Sciatic nerve (tissue), 2 donors: ENCODE data around the gene CEP131. TPM values are rescaled to one million over a fixed set of nuclear protein-coding genes. Genes with fewer than 3 reads are reported as not detected.
A peak's percentile ranks its signal among the peaks of the same experiment; 100 is the strongest.

Experiments used
- ATAC-seq: fragments of 200-7000 bp; cut with Tn5 transposase; one replicate; pipeline ENCODE4 v1.9.1; 2020; ENCODE audit warnings: mild to moderate bottlenecking, moderate library complexity
- DNase-seq: peaks from one replicate; pipeline ENCODE4 v3.0.0-alpha.2; 2020; ENCODE audit warnings: low spot score
- intact Hi-C: fragments of 100-400 bp; cut with DNase I; formaldehyde crosslinking; loops from one replicate; pipeline ENCODE4 v1.14.2; 2022
- total RNA-seq: library from RNA; stranded (reverse); fragmentation: NEBNext Ultra II Directional; extraction: Animal tissue kit (Norgen Biotek cat#: 25700); gene quantifications from one replicate; pipeline ENCODE4 v1.2.1, GENCODE V29; 2021
- donor health status: DM: no; HTN: no; CAD: no.
- donor health status: DM: no; HTN: no; CAD: no.

Gene CEP131
- total RNA-seq, 1 donor from 2014 or later: 10.1 TPM

DNA sequence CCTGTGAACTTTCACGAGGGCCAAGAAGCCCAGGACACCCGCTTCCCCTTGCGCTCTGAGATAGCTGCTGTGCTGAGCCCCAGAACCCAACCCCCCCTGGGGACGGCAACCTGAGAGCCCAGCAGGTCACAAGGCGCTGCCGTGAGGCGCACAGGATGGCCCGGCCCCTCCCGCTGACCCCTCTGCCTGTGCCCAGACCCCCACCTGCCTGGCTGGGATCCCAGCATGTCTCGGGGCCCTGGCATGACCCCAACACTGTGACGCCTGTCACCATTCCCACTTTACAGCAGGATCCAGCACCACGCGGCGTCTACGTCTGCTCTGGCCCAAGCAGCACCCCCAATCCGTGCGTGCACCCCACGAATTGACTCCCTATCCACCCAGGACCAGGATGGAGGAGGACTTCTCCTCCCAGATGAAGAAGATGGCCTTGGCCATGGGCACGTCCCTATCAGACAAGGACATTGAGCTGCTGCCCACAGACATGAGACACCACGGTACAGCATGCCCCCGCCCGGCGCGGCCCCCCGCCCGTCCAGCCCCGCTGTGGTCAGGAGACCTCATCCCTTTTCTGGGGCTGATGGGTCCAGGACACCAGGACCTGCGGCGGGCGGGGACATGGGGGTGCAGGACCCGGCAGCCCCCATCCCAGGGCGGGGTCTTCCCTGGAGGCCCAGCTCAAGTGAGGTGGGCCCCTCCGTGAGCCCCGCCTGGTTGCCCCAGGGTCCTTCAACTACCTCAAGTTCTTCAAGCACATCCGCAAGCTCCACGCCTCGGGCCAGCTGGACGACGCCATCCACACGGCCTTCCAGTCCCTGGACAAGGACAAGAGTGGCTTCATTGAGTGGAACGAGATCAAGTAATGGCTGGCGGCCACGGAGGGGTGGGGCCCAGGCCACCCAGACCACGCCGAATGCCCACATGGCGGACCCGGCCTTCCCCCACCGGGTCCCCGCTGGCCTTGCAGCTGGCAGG is 41.6 kb downstream of the CEP131 start:
- intact Hi-C loops: no loop called here
- ATAC-seq (no peak), DNase-seq (no peak)

DNA sequence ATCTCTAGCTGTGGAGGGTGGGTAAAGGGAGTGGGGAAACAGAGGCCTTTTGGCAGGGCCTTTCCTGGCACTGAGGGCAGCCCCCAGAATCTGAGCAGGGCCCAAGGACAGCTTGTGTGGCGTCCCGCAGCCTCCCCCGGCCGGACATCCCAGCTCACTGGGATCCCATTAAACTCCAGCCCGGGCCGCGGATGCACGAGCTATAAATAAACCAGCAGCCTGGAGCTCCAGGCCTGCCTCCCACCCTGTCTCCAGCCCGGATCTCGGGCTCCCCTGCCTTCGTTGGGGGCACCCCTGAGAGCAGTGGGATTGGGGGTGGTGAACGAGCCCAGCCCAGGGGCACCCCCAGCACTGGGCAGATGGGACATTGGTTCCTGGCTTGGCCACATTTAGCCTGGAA is 42.9 kb downstream of the CEP131 start:
- DNase-seq: no peak
- intact Hi-C loops: no loop called here
- no peak for ATAC-seq

DNA sequence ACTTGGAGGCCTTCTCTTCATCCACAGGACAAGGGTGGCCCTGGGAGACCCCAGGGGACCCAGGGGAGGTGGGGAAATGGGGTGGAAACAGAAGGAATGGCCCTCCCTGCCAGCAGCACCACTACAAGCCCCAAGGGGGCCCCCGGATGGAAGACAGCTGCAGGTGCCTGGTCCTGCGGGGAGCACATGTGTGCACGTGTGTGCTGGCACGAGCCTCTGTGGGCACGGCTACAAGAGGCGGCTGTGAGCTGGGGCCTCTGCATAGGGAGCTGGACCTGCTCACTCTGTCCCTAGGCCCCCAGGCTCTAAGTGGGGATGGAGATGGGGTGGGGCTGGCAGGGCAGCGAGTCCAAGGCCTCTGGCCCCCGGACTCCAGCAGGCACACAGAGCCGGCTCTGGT is 43.5 kb downstream of the CEP131 start:
- intact Hi-C loops: no loop called here
- ATAC-seq (peak; percentile 32), DNase-seq (no peak)

DNA sequence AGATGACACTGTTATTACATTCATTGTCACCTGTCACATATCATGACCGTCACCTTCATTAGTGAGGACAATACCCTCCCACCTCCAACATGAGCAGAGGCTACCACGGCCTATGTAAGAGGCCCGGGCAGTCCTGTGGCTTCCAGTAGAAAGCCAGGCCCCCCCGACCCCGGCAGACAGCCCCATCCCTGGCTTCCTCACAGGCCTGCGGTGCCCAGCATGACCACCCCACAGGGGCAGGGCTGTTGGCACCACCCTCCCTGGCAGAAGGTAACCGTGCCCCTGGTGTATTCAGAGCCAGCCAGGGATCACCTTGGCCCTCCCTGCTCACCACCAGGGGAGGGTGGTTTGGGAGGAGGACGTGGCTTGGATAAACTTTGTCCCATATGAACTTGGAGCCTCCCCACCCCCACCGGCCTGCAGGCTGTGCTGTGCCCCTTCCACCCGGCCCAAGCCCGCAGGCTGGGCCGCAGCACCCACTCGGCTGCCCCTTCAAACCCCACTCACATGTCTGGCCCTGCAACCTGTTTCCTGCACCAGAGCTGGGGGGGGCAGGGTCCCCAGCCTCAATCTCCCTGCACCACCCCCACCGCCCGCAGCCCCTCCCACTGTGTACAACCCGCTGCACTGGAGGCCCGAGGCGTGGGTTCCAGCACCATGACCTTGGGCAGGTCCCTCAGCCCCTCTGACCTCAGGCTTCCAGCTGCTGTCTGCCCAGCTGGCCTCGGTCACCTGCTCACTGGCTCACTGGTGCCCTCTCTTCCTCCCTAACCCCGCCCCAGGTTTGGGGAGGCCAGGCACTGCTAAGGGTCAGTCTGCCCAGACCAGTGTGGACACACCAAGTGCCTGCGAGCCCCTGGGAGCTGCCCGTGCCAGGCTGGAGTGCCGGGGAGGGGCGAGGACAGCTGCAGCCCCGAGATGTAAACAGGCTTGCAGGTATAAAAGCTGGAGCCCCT is 44.4 kb downstream of the CEP131 start:
- peak; percentile 9 for ATAC-seq
- intact Hi-C loops: no loop called here
- no peak for DNase-seq

DNA sequence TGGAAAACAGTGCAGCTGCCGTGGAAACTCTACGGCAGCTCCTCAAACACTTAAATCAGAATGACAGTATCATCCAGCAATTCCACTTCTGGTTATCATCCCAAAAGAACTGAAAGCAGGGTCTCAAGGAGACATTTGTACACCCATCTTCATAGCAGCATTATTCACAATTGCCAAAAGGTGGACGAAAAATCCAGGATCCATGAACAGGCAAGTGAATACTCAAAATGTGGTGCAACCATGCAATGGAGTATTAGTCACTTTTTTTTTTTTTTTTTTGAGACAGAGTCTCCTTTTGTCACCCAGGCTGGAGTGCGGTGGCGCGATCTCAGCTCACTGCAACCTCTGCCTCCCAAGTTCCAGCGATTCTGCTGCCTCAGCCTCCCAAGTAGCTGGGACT is 46.1 kb downstream of the CEP131 start:
- intact Hi-C loops: no loop called here
- ATAC-seq (no peak), DNase-seq (no peak)

DNA sequence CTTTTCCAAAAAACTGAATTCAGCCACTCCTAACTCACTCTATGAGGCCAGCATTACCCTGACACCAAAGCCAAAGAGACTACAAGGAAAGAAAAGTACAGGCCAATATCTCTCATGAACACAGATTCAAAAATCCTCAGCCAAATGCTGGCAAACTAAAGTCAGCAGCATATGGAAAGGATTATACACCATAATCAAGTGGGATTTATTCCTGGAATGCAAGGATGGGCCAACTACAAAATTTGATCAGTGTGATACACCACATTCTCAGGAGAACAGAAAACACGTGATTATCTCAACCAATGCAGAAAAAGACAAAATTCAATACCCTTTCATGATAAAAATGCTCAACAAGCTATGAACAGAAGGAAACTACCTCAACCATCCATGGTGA is 49.0 kb downstream of the CEP131 start:
- intact Hi-C loops: no loop called here
- DNase-seq: no peak

DNA sequence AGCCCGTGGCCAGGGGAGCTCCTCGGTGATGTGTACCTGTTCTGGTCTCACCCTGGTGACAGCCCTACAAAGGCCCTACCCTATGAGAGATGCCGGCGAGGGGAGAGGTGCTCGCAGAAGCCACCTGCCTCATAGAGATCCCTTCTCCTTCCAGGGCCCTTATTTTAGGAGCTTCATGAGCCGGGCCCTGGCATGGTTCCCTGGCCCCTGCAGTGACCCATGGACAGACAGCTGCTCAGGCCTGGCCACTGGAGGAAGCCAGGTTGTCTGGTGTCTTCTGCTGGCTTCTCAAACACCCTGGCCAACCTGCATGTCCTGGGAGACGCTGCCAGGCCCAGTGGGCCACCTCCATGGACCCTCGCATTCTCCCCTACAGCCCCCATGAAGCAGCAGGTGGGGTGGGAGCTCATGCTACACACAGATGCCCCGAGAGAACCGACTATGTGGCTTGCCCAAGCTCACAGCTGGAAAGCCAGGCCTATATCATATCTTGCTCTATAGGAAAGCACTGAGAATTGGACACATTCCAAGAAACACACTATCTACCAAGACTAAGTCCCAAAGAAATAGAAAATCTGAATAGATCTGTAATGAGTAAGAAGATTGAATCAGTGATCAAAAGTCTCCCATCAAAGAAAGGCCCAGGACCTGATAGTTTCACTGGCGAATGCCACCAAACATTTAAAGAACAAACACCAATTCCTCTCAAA is 49.6 kb downstream of the CEP131 start:
- DNase-seq: no peak
- no peak for ATAC-seq
- intact Hi-C loops: no loop called here

More for the DNA sequence above, 49.0 kb downstream of the CEP131 start:
- ATAC-seq: no peak

DNA sequence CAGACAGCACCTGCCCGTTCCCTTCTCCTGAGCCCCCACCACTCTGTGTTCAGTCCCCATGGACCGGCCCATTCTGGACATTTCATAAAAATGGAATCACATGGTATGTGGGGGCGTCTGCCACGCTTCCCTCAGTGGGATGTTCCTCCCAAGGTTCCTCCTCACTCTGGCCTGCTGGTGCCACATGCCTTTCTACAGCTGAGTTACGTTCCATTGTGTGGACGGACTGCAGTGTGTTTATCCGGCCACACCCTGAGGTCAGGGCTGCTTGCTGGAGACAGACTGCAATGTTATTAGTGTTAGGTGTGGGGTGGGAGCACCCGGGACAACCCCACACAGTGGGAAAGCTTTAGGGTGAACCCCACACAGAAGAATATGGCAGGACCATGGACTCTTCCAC is 50.8 kb downstream of the CEP131 start:
- no peak for DNase-seq
- ATAC-seq: peak; percentile 61
- intact Hi-C loops: no loop called here

DNA sequence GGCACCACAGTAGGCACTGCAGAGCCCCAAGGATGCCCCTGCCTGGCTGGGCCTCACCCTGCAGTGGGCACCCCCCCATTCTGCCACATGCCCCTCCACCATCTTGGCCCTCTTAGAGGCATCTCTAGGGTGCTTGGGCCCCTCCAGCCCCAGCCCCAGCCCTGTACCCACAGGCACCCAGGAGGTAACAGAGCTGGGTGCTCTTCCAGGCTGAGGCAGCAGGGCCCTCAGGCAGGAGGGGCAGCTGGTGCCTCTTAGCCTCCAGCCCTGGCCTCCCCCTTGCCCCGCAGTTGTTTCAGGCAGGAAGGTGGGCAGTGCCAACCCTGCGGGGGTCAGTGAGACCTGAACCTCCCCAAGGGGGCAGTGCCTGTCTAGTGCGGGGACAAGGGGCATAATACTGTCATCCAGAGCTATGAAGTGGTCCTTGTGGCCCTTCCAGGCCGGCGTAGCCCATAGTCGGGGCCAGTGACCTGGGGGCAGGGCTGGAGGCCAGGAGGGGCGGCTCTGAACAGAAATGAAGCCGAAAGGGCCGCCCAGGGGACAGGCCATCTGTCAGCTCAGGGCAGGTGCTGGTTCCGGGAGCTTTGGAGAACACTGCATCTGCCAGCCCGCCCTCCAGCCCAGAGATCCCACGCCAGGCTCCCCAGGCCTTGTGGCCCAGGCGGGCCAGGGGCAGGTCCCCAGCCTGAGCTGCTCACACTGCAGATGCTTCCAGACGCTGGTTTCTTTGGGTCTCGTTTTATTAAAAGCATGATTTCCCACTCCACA is 51.9 kb downstream of the CEP131 start:
- DNase-seq: no peak
- intact Hi-C loops: no loop called here

DNA sequence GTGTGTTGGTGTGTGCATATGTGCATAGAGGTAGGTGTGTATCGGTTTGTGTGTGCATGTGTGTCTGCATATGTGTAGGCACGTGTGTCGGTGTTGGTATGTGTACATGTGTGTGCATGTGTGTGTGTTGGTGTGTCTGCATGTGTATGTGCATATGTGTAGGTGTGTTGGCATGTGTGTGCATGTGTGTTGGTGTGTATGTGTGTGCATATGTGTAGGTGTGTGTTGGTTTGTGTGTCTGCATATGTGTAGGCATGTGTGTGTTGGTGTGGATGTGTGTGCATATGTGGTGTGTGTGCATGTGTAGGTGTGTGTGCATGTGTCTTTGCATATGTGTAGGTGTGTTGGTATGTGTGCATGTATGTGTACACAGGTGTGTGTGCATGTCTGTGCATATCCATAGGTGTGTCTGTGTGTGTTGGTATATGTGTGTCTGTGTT is 52.9 kb downstream of the CEP131 start:
- DNase-seq (no peak), ATAC-seq (no peak)
- intact Hi-C loops: no loop called here

More for the DNA sequence above, 51.9 kb downstream of the CEP131 start:
- ATAC-seq: peak; percentile 26

DNA sequence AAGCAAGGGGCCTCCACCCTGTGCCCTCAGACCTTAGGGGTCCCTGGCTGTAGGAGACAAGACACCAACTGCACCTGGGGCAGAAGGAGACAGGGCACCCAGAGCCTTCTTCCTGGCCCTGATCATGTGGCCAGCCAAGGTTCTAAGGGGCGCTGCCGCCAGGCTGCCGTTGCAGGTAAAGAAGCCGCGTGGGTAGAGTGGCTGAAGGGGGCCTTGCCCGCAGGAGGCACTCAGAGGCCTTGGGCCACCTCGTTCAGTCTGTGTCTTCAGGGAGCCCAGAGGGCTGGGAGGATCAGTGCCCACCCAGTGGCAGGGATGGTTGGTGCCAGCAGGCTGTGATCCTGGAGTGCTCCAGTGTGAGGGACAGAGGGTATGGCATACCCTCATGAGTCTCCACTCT is 55.1 kb downstream of the CEP131 start:
- no peak for ATAC-seq
- intact Hi-C loops: no loop called here
- DNase-seq: no peak

DNA sequence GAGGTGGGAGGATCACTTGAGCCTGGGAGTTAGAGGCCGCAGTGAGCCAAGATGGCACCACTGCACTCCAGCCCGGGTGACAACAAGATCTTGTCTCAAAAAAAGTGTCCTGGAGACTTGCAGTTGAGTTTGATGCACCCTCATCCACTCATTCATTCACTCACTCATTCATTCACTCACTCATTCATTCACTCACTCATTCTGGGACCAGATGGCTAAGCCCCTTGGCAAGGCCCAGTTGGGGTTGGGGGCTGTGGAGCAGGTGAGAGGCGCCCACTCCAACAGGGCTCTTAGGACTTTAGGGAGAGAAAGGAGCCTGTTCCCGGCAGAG is 55.6 kb downstream of the CEP131 start:
- no peak for ATAC-seq
- DNase-seq: no peak
- intact Hi-C loops: no loop called here

DNA sequence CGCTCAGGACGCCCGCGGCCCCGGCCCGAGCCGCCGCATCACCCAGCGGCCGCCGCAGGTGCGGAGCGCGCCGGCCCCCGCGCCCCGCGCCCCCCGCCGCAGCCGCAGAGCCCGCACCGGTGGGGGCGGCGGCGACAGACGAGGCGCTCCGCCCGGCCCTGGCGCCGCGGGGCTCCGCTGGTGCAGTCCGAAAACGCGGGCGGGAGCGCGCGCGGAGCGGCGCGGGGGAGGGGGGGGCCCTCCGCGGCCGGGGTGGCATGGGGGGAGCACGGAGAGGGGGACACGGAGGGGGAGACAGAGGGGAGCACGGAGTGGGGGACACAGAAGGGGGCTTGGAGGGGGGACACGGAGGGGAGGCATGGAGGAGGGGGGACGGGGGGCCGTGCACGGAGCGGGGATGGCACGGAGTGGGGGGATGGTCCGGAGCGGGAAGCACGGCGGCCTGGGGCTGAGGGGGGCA is 56.7 kb downstream of the CEP131 start, which contains the start of gene AATK:
Gene AATK (minus strand): TSS at position 189 of the 460 bp plus-strand sequence. CDS start 229 bp downstream, outside the sequence.
- ATAC-seq: no peak
- intact Hi-C loops: no loop called here
- DNase-seq: no peak

DNA sequence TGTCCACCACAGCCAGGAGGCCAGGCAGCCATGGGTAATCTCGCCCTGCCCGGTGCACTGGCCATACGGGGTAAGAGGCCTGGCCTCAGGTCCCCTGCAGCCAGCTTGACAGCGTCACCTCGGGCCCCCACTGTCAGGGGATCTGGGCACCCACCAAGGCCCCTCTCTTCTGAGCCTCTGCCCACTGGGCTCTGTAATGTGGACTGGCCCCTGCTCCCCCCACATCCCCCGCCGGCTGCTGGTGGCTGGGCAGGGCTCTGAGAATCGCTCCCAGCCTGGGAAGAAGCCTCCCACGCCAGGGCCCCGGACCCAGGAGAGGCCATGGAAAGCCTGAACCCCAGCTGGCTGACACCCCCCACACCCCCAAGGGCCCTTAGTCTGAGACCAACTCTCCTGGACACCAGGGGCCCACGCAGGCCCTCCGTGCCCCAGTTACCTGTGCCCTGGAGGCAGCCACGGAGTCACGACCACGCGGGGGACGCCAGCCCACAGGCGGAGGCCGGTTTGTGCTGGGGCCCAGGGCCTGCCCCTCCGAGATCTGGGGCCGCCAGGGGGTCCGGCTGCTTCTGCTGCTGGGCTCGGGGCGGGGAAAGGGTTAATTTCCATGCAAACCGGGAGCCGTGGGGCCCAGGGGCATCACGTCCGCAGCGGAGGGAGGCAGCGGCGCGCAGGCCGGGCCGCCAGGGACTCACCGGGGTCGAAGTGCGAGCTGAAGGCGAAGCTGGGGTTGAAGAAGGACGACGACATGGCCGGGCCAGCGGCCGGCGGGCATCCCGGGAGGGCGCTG is 57.3 kb downstream of the CEP131 start, which contains the start of gene PVALEF:
Gene PVALEF (plus strand): TSS at position 262 of the 787 bp plus-strand sequence. CDS start 15,720 bp downstream, outside the sequence.
- ATAC-seq (peak; percentile 50), DNase-seq (no peak)
- intact Hi-C loops: no loop called here

DNA sequence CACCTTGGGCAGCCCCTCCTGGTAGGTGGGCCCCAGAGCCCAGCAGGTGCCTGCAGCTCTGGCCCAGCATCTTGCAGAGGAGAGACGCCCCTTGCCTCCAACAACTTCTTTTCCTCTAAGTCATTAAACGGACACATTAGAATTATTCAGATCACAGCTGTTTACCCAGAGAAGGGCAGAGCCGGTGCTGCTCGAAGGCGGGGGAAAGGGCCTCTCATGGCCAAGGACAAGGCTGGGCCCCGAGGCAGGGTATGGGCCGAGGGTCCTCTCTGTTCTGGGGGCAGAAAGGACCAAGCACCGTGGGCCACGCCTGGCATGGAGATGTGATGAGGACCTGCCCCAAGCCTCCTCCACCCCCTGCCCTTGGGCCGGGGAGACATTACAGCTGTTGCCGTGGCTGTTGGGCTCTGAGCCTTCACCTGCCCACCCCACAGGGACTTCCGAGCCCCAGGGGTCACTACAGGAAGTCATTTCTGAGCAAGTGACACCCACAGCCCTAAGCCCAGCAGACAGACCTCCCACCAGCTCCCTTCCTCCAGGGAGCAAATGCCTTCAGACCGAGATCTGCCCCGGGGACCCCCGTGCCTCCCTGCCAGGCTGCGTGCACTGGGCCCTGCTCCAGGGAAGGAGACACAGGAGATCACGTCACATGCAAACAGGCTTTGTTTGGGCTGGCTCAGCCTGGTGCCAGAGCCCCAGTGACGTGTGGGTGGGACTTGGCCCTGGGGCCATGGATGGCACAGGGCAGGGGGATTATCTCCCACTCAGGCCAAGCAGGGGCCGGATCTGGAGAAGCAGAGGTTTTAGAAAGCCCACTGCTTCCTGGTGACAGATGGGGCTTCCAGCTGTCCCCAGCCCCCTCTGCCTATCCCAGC is 58.2 kb downstream of the CEP131 start:
- ATAC-seq: peak; percentile 65
- DNase-seq: no peak
- intact Hi-C loops: no loop called here

DNA sequence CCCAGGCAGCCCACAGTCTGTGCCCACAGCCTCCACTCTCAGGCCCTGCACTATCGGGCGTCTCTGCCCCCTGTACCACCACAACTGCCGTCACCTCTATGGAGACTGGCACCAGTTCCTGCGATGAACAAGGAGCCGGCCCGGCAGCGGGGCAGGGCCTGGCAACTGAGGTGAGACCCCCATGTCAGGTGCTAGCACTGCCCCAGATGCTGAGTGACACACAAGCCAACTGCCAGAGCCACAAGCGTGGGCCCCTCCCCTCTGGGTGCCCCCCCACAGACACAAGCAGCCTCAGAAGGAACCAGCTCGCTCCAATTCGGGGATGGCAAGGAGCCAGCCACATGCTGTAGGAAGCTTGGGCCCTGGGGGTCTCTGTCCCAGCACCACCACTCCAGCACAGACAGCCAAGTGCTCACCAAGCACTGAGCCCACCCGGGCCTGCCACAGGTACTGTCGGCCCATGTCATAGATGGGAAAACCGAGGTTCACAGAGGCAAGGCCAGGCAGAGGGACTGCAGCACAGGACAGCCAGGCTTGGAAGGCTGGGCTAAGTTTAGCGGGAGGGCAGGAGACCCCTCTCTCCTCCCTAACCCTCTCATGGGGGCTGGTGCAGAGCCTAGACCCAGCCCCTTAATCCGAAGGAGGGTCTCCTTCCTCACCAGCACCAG is 58.9 kb downstream of the CEP131 start:
- intact Hi-C loops: no loop called here
- ATAC-seq (no peak), DNase-seq (no peak)
